Caco-2 (cell line): ENCODE data around the gene DIRAS1. TPM values are rescaled to one million over a fixed set of nuclear protein-coding genes. Genes with fewer than 3 reads are reported as not detected.

Experiments
- BruUV-seq: library from RNA; stranded (reverse); fragments of 400-500 nt; replicated peaks from 2 replicates; lab custom pipeline; 2021; lab: Mats Ljungman, UMichigan
- CTCF ChIA-PET: fragments of 300-600 bp; sonication (Branson Sonifier 250); formaldehyde crosslinking; loops from one replicate; lab custom pipeline; 2022; ENCODE audit warnings: antibody characterized with exemption; lab: Charles Lee
- POLR2A ChIA-PET: fragments of 300-600 bp; sonication (Branson Sonifier 250); formaldehyde crosslinking; loops from one replicate; lab custom pipeline; 2022; ENCODE audit warnings: antibody characterized with exemption; lab: Charles Lee
- DNase-seq, 2 experiments: peaks; one replicate each; pipeline versions ENCODE4 v3.0.0 to v3.0.0-alpha.2; 2020 to 2022
- H3K27me3 ChIP-seq: replicated peaks from 2 replicates; pipeline ENCODE4 v1.6.0; 2011; ENCODE audit warnings: low read length; ENCODE audit not compliant: control insufficient read depth, insufficient read depth
- H3K36me3 ChIP-seq: 2 replicates; pipeline ENCODE4 v1.5.1; 2011; ENCODE audit warnings: low read length; ENCODE audit not compliant: control insufficient read depth, insufficient read depth
- H3K4me1 ChIP-seq: fragments of 250-450 bp; sonication (Bioruptor Pico); 2 replicates; pipeline ENCODE4 v1.5.1; 2020; ENCODE audit warnings: mild to moderate bottlenecking
- H3K4me3 ChIP-seq: 2 replicates; pipeline ENCODE4 v1.5.1; 2011; ENCODE audit warnings: low read depth, mild to moderate bottlenecking, control low read depth, low read length
- H3K9me3 ChIP-seq: fragments of 250-450 bp; sonication (Bioruptor Pico); 2 replicates; pipeline ENCODE4 v1.5.1; 2020; ENCODE audit warnings: mild to moderate bottlenecking, moderate library complexity
- H3K27ac Mint-ChIP-seq: one replicate; pipeline ENCODE4 v1.8.0; 2022; ENCODE audit warnings: mixed read lengths; ENCODE audit not compliant: unreplicated experiment
- H3K27me3 Mint-ChIP-seq: one replicate; pipeline ENCODE4 v1.8.0; 2022; ENCODE audit warnings: mixed read lengths; ENCODE audit not compliant: insufficient read depth, unreplicated experiment
- H3K36me3 Mint-ChIP-seq: one replicate; pipeline ENCODE4 v1.8.0; 2022; ENCODE audit warnings: mild to moderate bottlenecking, mixed read lengths; ENCODE audit not compliant: insufficient read depth, unreplicated experiment
- H3K4me1 Mint-ChIP-seq: one replicate; pipeline ENCODE4 v1.8.0; 2022; ENCODE audit warnings: low read depth, mixed read lengths; ENCODE audit not compliant: unreplicated experiment
- H3K4me3 Mint-ChIP-seq: one replicate; pipeline ENCODE4 v1.8.0; 2022; ENCODE audit warnings: mild to moderate bottlenecking, moderate library complexity, mixed read lengths; ENCODE audit not compliant: unreplicated experiment
- H3K9me3 Mint-ChIP-seq: one replicate; pipeline ENCODE4 v1.8.0; 2022; ENCODE audit warnings: mixed read lengths; ENCODE audit not compliant: unreplicated experiment
- intact Hi-C: fragments of 100-400 bp; cut with micrococcal nuclease; formaldehyde crosslinking; loops from one replicate; pipeline ENCODE4 v1.10.0; 2022; ENCODE audit not compliant: unreplicated experiment
- total RNA-seq: library from RNA; stranded (reverse); gene quantifications from 2 replicates; pipeline ENCODE4 v1.2.3, GENCODE V29; 2022
- TF ChIP-seq, protein P1 (sequence below), 2 experiments: fragments of 200-600 bp in 1 of 2; IDR thresholded peaks; 1 replicate in 1 of 2; 2 replicates in 1 of 2; pipeline versions ENCODE4 v1.5.1 to v1.8.0; 2011 to 2022; ENCODE audit warnings: antibody characterized with exemption in 1 of 2, control low read depth in 1 of 2, inconsistent platforms in 1 of 2, low read depth in 1 of 2, low read length in 1 of 2, mild to moderate bottlenecking in 1 of 2, moderate library complexity in 1 of 2; ENCODE audit not compliant: insufficient read depth in 1 of 2, severe bottlenecking in 1 of 2, unreplicated experiment in 1 of 2

The DIRAS1 gene
- total RNA-seq, 1 experiment from 2014 or later = 2.3 TPM

DNA sequence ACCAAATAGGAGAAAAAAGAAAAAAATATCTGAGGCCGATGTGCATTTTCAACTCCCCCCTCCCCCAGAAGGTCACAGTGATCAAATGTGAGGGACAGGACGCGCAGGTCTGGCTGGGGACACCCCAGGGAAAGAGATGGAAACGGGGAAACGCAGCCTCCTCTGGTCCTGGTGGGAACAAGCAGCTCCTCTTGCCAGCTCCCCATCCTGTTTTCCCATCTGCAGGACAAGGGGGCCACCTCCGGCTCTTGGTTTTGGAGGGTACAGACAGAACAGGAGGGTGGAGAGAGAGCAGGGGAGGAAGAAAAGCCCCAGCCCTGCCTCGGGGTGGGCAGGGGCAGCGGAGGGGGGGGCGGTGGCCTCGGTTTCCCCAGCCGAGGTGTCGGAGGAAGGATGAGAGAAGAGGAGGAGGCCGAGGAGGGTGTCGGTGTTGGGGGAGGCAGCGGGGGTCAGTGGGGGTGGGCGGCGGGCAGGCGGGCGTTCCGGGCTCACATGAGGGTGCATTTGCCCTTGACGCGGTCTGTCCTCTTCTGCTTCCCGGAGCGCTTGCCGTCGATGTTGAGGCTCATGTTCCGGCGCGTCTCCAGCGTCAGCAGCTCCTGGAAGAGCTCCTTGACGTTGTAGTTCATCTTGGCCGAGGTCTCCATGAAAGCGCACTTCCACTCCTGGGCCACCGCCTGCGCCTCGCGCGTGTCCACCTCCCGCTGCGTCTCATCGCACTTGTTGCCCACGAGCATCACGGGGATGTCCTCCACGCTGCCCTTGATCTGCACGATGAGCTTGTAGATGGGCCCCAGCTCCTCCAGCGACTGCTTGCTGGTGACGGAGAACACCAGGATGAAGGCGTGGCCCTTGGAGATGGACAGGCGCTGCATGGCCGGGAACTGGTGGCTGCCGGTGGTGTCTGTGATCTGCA is 4.2 kb downstream of the DIRAS1 start:
- Histone ChIP-seq H3K27me3 (no peaks in the 10 kb centered on the region), H3K4me3 (no peak overlapping the region), H3K9me3 (peaks cover 6% of the 10 kb centered on the region; the same call in 1 of the 2 replicates), H3K4me1 (no peaks in the 10 kb centered on the region), H3K36me3 (no peaks in the 10 kb centered on the region)
- Mint-ChIP-seq H3K36me3 (no peaks in the 10 kb centered on the region), H3K4me3 (no peak overlapping the region), H3K9me3 (no peaks in the 10 kb centered on the region), H3K27ac (no peak overlapping the region), H3K27me3 (peaks cover 4% of the 10 kb centered on the region), H3K4me1 (no peaks in the 10 kb centered on the region)
- ChIA-PET CTCF (interaction anchor here (0.6 kb wide), 2 partner anchors 343 to 1179 kb away, joined by 5 to 10 read pairs; no protein-coding TSS in a partner anchor), POLR2A (no interaction called here)
- BruUV-seq = no TSS peak
- no peak for DNase-seq
- TF ChIP-seq, protein P1, sequence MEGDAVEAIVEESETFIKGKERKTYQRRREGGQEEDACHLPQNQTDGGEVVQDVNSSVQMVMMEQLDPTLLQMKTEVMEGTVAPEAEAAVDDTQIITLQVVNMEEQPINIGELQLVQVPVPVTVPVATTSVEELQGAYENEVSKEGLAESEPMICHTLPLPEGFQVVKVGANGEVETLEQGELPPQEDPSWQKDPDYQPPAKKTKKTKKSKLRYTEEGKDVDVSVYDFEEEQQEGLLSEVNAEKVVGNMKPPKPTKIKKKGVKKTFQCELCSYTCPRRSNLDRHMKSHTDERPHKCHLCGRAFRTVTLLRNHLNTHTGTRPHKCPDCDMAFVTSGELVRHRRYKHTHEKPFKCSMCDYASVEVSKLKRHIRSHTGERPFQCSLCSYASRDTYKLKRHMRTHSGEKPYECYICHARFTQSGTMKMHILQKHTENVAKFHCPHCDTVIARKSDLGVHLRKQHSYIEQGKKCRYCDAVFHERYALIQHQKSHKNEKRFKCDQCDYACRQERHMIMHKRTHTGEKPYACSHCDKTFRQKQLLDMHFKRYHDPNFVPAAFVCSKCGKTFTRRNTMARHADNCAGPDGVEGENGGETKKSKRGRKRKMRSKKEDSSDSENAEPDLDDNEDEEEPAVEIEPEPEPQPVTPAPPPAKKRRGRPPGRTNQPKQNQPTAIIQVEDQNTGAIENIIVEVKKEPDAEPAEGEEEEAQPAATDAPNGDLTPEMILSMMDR (IDR thresholded peaks at IDR 0.05; ENCODE audit: insufficient read depth in 1 of 2, low read depth in 1 of 2, low read length in 1 of 2, severe bottlenecking in 1 of 2, unreplicated experiment in 1 of 2) = no peak
- intact Hi-C loops = no loop called here

DNA sequence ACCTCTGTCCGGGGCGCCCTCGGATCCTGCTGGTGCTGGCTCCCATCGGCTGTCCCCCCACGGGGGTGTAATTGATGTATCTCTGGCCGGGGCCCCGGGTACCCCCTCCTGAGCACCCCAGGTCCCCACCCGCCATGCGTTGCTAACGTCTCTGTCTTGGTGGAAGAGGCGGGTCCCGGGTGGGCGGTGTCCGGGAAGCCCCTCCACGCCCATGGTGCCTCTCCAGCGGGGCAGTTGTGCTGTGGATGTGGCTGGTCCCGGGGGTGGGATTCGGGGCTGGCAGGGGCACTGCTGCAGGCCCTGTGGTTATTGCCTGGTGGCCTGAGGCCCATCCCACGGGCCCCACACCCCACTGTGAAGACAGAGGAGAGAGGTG is 4.9 kb downstream of the DIRAS1 start:
- BruUV-seq = no TSS peak
- no peak overlapping the region for H3K4me3 ChIP-seq
- intact Hi-C loops = no loop called here
- TF ChIP-seq, protein P1 (IDR thresholded peaks at IDR 0.05; ENCODE audit: insufficient read depth in 1 of 2, low read depth in 1 of 2, low read length in 1 of 2, severe bottlenecking in 1 of 2, unreplicated experiment in 1 of 2) = no peak
- ChIA-PET CTCF (no interaction called here), POLR2A (no interaction called here)
- H3K4me1 Mint-ChIP-seq = no peaks in the 10 kb centered on the region
- peaks cover 4% of the 10 kb centered on the region for H3K27me3 Mint-ChIP-seq
- no peaks in the 10 kb centered on the region for H3K27me3 ChIP-seq
- no peak for DNase-seq
- no peaks in the 10 kb centered on the region for H3K36me3 Mint-ChIP-seq
- H3K36me3 ChIP-seq = no peaks in the 10 kb centered on the region
- H3K9me3 Mint-ChIP-seq = no peaks in the 10 kb centered on the region
- H3K27ac Mint-ChIP-seq = no peak overlapping the region
- H3K4me1 ChIP-seq = no peaks in the 10 kb centered on the region
- H3K9me3 ChIP-seq = peaks cover 6% of the 10 kb centered on the region; the same call in 1 of the 2 replicates
- no peak overlapping the region for H3K4me3 Mint-ChIP-seq

DNA sequence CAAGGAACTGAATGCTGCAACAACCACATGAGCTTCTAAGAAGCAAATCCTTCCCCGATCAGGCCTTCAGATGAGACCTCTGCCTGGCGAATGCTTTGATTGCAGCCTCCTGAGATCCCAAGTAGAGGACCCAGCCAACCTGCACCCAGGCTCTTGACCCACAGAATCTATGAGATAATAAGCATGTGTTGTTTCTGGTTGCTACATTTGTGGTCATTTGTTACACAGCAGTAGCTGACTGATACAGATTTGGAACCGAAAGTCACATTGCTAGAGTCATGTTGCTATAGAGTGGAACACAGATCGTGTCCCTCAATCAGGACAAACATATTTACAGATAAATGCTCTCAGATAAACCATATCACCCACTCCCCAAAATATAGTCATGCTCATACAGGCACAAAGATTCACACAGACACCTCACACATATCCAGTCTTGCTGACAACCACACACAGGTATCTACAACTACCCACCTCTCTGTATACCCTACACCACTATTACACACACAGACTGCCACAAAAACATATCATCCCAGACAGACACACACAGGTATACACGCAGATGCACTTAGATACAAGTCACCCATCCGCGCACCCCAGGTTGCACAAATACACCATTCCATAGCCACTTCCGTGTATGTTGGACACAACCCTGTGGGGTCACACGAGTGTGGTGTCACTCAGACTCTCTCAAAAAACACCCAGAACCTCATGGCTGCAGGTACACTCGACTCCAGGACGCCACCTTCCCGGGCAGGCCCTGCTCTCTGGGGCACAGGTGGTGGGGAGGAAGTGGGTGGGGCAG is 5.5 kb downstream of the DIRAS1 start:
- DNase-seq = no peak
- no peaks in the 10 kb centered on the region for H3K9me3 Mint-ChIP-seq
- H3K27me3 Mint-ChIP-seq = peaks cover 4% of the 10 kb centered on the region
- ChIA-PET CTCF (no interaction called here), POLR2A (no interaction called here)
- no peaks in the 10 kb centered on the region for H3K27me3 ChIP-seq
- H3K4me3 ChIP-seq = no peak overlapping the region
- TF ChIP-seq, protein P1 (IDR thresholded peaks at IDR 0.05; ENCODE audit: insufficient read depth in 1 of 2, low read depth in 1 of 2, low read length in 1 of 2, severe bottlenecking in 1 of 2, unreplicated experiment in 1 of 2) = no peak
- no peaks in the 10 kb centered on the region for H3K4me1 Mint-ChIP-seq
- H3K9me3 ChIP-seq = peaks cover 6% of the 10 kb centered on the region; the same call in 1 of the 2 replicates
- no TSS peak for BruUV-seq
- H3K4me3 Mint-ChIP-seq = no peak overlapping the region
- no peaks in the 10 kb centered on the region for H3K36me3 ChIP-seq
- intact Hi-C loops = no loop called here
- no peaks in the 10 kb centered on the region for H3K36me3 Mint-ChIP-seq
- H3K27ac Mint-ChIP-seq = no peak overlapping the region
- no peaks in the 10 kb centered on the region for H3K4me1 ChIP-seq
